Prostate gland (tissue), 2 donors: Measurements from ENCODE around the gene DOCK6.

Source experiments
- CTCF ChIP-seq, 4 experiments: fragments of 200-600 bp in 2 of 4; fragments of 450-650 bp in 2 of 4; sonication (generic) in 2 of 4; IDR thresholded peaks; 1 replicate in 3 of 4; 2 replicates in 1 of 4; pipeline ENCODE4 v1.5.1; 2016 to 2019; ENCODE audit warnings: antibody characterized with exemption in 4 of 4, mild to moderate bottlenecking in 2 of 4, moderate library complexity in 2 of 4
- POLR2A ChIP-seq: fragments of 450-650 bp; IDR thresholded peaks from one replicate; pipeline ENCODE4 v1.6.1; 2016; ENCODE audit warnings: antibody characterized with exemption, mild to moderate bottlenecking
- POLR2AphosphoS5 ChIP-seq: sonication (generic); formaldehyde crosslinking; IDR thresholded peaks from one replicate; pipeline ENCODE4 v1.6.1; 2017; ENCODE audit warnings: antibody characterized with exemption

- TF ChIP-seq CTCF (IDR thresholded peaks at IDR 0.05), result no peak
- no peak for TF ChIP-seq POLR2A
- TF ChIP-seq POLR2AphosphoS5, result no peak
These were observed 44.0 kb upstream of the DOCK6 start for GRCh38 chr19:11306337-11306736.
